Measurements from ENCODE around the gene CEMIP. TPM values are rescaled to one million over a fixed set of nuclear protein-coding genes. Genes with fewer than 3 reads are reported as not detected.

Gene CEMIP
- total and polyA plus RNA-seq, 2 of the 13 experiments (the other 11 are each of a cell fraction or from before 2014, with no cell fraction given), result 4.3 to 28.5 TPM

DNA sequence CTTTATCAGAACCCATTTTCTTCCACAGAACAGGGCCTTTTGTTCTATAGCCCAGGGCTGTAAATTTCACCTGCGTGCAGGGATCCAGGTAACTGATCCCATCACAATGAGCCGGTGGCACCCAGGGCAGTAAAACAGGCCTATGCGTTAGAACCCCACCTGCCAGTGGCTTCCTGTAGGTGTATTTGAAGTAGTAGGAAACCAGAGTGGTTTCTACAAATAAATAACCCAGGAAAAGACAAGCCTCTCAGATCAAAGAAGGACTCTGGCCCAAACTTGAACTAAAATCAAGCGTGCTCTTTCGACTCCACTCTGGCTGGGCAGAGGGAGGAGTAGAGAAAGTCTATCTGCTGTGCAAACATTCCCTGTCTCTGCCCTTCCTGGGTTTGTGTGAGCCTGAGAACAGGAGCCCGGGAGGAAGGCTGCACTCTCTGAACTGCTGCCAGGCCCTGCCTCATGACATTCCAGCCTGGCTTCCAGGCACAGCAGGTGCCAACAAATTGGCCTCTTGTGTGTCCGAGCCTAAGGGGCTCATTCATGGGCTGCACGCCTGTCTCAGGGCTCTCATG lies 77.7 kb downstream of the CEMIP start (continued):
- TF ChIP-seq NFKB2 (CRISPR knock-in tag; IDR thresholded peaks at IDR 0.05; ENCODE audit: borderline replicate concordance) (peak; percentile 47; the same call in 1 of the 2 replicates), HMGA1 (CRISPR knock-in tag; conservative IDR thresholded peaks at IDR 0.05) (no peak), HNF4A (CRISPR knock-in tag; IDR thresholded peaks at IDR 0.05) (peak; percentile 88), ZMYM4 (CRISPR knock-in tag; IDR thresholded peaks at IDR 0.05) (peak; percentile 31; the same call in 1 of the 2 replicates), ZFP41 (CRISPR knock-in tag; IDR thresholded peaks at IDR 0.05; ENCODE audit: borderline replicate concordance) (no peak), SMC3 (IDR thresholded peaks at IDR 0.05; ENCODE audit: low read length) (peak; percentile 46; the same call in 1 of the 2 replicates), ZNF30 (CRISPR knock-in tag; IDR thresholded peaks at IDR 0.05) (no peak), ZNF7 (CRISPR knock-in tag; IDR thresholded peaks at IDR 0.05) (no peak), ZFYVE20 (CRISPR knock-in tag; IDR thresholded peaks at IDR 0.05; ENCODE audit: borderline replicate concordance, low read depth) (no peak), ATM (IDR thresholded peaks at IDR 0.05; ENCODE audit: borderline replicate concordance) (no peak), ZNF234 (CRISPR knock-in tag; conservative IDR thresholded peaks at IDR 0.05) (no peak), ZNF605 (CRISPR knock-in tag; IDR thresholded peaks at IDR 0.05) (peak; percentile 63; the same call in 1 of the 2 replicates), NR2F2 (IDR thresholded peaks at IDR 0.05; ENCODE audit: borderline replicate concordance, low read depth) (0 out of 2 replicates have a peak, but pooled peaks have one; percentile 22), TEAD3 (CRISPR knock-in tag; optimal IDR thresholded peaks at IDR 0.05; ENCODE audit: borderline replicate concordance) (peak; percentile 96), ZNF337 (CRISPR knock-in tag; IDR thresholded peaks at IDR 0.05; ENCODE audit: borderline replicate concordance, low read depth) (no peak), ZFP37 (CRISPR knock-in tag; IDR thresholded peaks at IDR 0.05; ENCODE audit: borderline replicate concordance) (no peak)
- TF ChIP-seq, protein P1, sequence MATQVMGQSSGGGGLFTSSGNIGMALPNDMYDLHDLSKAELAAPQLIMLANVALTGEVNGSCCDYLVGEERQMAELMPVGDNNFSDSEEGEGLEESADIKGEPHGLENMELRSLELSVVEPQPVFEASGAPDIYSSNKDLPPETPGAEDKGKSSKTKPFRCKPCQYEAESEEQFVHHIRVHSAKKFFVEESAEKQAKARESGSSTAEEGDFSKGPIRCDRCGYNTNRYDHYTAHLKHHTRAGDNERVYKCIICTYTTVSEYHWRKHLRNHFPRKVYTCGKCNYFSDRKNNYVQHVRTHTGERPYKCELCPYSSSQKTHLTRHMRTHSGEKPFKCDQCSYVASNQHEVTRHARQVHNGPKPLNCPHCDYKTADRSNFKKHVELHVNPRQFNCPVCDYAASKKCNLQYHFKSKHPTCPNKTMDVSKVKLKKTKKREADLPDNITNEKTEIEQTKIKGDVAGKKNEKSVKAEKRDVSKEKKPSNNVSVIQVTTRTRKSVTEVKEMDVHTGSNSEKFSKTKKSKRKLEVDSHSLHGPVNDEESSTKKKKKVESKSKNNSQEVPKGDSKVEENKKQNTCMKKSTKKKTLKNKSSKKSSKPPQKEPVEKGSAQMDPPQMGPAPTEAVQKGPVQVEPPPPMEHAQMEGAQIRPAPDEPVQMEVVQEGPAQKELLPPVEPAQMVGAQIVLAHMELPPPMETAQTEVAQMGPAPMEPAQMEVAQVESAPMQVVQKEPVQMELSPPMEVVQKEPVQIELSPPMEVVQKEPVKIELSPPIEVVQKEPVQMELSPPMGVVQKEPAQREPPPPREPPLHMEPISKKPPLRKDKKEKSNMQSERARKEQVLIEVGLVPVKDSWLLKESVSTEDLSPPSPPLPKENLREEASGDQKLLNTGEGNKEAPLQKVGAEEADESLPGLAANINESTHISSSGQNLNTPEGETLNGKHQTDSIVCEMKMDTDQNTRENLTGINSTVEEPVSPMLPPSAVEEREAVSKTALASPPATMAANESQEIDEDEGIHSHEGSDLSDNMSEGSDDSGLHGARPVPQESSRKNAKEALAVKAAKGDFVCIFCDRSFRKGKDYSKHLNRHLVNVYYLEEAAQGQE (IDR thresholded peaks at IDR 0.05; ENCODE audit: borderline replicate concordance in 1 of 2, low read depth in 1 of 2, low read length in 2 of 2), result no peak
- TF ChIP-seq, protein P2, sequence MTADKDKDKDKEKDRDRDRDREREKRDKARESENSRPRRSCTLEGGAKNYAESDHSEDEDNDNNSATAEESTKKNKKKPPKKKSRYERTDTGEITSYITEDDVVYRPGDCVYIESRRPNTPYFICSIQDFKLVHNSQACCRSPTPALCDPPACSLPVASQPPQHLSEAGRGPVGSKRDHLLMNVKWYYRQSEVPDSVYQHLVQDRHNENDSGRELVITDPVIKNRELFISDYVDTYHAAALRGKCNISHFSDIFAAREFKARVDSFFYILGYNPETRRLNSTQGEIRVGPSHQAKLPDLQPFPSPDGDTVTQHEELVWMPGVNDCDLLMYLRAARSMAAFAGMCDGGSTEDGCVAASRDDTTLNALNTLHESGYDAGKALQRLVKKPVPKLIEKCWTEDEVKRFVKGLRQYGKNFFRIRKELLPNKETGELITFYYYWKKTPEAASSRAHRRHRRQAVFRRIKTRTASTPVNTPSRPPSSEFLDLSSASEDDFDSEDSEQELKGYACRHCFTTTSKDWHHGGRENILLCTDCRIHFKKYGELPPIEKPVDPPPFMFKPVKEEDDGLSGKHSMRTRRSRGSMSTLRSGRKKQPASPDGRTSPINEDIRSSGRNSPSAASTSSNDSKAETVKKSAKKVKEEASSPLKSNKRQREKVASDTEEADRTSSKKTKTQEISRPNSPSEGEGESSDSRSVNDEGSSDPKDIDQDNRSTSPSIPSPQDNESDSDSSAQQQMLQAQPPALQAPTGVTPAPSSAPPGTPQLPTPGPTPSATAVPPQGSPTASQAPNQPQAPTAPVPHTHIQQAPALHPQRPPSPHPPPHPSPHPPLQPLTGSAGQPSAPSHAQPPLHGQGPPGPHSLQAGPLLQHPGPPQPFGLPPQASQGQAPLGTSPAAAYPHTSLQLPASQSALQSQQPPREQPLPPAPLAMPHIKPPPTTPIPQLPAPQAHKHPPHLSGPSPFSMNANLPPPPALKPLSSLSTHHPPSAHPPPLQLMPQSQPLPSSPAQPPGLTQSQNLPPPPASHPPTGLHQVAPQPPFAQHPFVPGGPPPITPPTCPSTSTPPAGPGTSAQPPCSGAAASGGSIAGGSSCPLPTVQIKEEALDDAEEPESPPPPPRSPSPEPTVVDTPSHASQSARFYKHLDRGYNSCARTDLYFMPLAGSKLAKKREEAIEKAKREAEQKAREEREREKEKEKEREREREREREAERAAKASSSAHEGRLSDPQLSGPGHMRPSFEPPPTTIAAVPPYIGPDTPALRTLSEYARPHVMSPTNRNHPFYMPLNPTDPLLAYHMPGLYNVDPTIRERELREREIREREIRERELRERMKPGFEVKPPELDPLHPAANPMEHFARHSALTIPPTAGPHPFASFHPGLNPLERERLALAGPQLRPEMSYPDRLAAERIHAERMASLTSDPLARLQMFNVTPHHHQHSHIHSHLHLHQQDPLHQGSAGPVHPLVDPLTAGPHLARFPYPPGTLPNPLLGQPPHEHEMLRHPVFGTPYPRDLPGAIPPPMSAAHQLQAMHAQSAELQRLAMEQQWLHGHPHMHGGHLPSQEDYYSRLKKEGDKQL (CRISPR knock-in tag; IDR thresholded peaks at IDR 0.05; ENCODE audit: low read depth), result peak; percentile 60
- TF ChIP-seq, protein P3, sequence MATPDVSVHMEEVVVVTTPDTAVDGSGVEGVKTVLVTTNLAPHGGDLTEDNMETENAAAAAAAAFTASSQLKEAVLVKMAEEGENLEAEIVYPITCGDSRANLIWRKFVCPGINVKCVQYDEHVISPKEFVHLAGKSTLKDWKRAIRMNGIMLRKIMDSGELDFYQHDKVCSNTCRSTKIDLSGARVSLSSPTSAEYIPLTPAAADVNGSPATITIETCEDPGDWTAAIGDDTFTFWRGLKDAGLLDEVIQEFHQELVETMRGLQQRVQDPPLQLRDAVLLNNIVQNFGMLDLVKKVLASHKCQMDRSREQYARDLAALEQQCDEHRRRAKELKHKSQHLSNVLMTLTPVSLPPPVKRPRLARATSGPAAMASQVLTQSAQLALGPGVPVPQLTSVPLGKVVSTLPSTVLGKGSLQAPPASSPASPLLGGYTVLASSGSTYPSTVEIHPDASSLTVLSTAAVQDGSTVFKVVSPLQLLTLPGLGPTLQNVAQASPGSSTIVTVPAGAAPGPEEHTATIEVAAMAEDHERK (CRISPR knock-in tag; IDR thresholded peaks at IDR 0.05; ENCODE audit: low read depth), result no peak
- TF ChIP-seq, protein P4, sequence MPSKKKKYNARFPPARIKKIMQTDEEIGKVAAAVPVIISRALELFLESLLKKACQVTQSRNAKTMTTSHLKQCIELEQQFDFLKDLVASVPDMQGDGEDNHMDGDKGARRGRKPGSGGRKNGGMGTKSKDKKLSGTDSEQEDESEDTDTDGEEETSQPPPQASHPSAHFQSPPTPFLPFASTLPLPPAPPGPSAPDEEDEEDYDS (CRISPR knock-in tag; IDR thresholded peaks at IDR 0.05), result peak; percentile 41; the same call in 1 of the 2 replicates
